Cardiac muscle cell (in vitro differentiated cells and primary cell): ENCODE results near the gene ARV1. TPM values are rescaled to one million over a fixed set of nuclear protein-coding genes. Genes with fewer than 3 reads are reported as not detected.
"Not testable (repeated sequence)": the region's sequence is repeated elsewhere in the genome, so short reads cannot be mapped to it uniquely, and the experiment has no call there.

ENCODE experiments used
- DNase-seq, 2 donors: peaks; one replicate each; pipeline versions ENCODE4 v3.0.0 to v3.0.0-alpha.2; 2010 to 2017; ENCODE audit warnings: low read depth in 1 of 2, low spot score in 1 of 2
- H3K27ac ChIP-seq: fragments of 200-600 bp; sonication (generic); 2 replicates; pipeline ENCODE4 v1.5.1; 2016
- H3K27me3 ChIP-seq: fragments of 200-600 bp; sonication (generic); 2 replicates; pipeline ENCODE4 v1.6.0; 2016; ENCODE audit warnings: control low read depth
- H3K36me3 ChIP-seq: fragments of 200-600 bp; sonication (generic); 2 replicates; pipeline ENCODE4 v1.5.1; 2016; ENCODE audit warnings: control low read depth
- H3K4me1 ChIP-seq: fragments of 200-600 bp; sonication (generic); 2 replicates; pipeline ENCODE4 v1.8.1; 2017; ENCODE audit warnings: low read depth, mild to moderate bottlenecking, mixed run types
- H3K4me3 ChIP-seq: fragments of 200-600 bp; sonication (generic); 2 replicates; pipeline ENCODE4 v1.5.1; 2016; ENCODE audit warnings: mild to moderate bottlenecking
- H3K9me3 ChIP-seq: fragments of 200-600 bp; sonication (generic); 2 replicates; pipeline ENCODE4 v1.5.1; 2017; ENCODE audit warnings: low read depth, mild to moderate bottlenecking, control low read depth
- CTCF ChIP-seq: IDR thresholded peaks from 2 replicates; pipeline ENCODE4 v1.5.1; 2012; ENCODE audit warnings: low read depth, mild to moderate bottlenecking, low read length
- polyA plus RNA-seq: library from polyadenylated mRNA; unstranded; fragments of >200 nt; fragmentation: Nextera tagmentation; extraction: Ambion mirVana; gene quantifications from 2 replicates; pipeline ENCODE4 v1.2.1, GENCODE V29; 2016
- total RNA-seq: library from RNA; depleted of rRNA; stranded (reverse); fragments of >200 nt; gene quantifications from 2 replicates; pipeline ENCODE4 v1.2.3, GENCODE V29; 2016

The ARV1 gene
- total and polyA plus RNA-seq, 2 experiments from 2014 or later: 21.1 to 40.3 TPM

- TF ChIP-seq CTCF: no peak
- Histone ChIP-seq H3K4me1 (no peaks in the 10 kb centered on the region), H3K4me3 (no peak overlapping the region), H3K27me3 (no peaks in the 10 kb centered on the region), H3K27ac (no peak overlapping the region), H3K36me3 (peaks cover 31% of the 10 kb centered on the region), H3K9me3 (no peaks in the 10 kb centered on the region)
- DNase-seq: no peak
Observed at GRCh38 chr1:230994860-230995259, 16.0 kb downstream of the ARV1 start.

GRCh38 chr1:231000201-231000600 is 21.3 kb downstream of the ARV1 start:
- Histone ChIP-seq H3K27me3 (no peaks in the 10 kb centered on the region), H3K9me3 (no peaks in the 10 kb centered on the region), H3K36me3 (peaks cover 43% of the 10 kb centered on the region), H3K4me1 (no peaks in the 10 kb centered on the region), H3K4me3 (no peak overlapping the region), H3K27ac (no peak overlapping the region)
- no peak for DNase-seq
- TF ChIP-seq CTCF: no peak

- no peak for DNase-seq
- H3K4me1 ChIP-seq: no peaks in the 10 kb centered on the region
- peaks cover 41% of the 10 kb centered on the region for H3K36me3 ChIP-seq
- no peak for TF ChIP-seq CTCF
- no peaks in the 10 kb centered on the region for H3K9me3 ChIP-seq
- no peak overlapping the region for H3K4me3 ChIP-seq
- no peak overlapping the region for H3K27ac ChIP-seq
- H3K27me3 ChIP-seq: no peaks in the 10 kb centered on the region
Observed at GRCh38 chr1:231000639-231001038, 21.7 kb downstream of the ARV1 start.

GRCh38 chr1:231001892-231002291 is 23.0 kb downstream of the ARV1 start:
- TF ChIP-seq CTCF: no peak
- Histone ChIP-seq H3K36me3 (peaks cover 32% of the 10 kb centered on the region), H3K9me3 (no peaks in the 10 kb centered on the region), H3K4me1 (no peaks in the 10 kb centered on the region), H3K4me3 (no peak overlapping the region), H3K27ac (no peak overlapping the region), H3K27me3 (no peaks in the 10 kb centered on the region)
- DNase-seq: no peak

GRCh38 chr1:231007535-231007934 is 28.6 kb downstream of the ARV1 start:
- DNase-seq, H3K4me3 ChIP-seq, H3K9me3 ChIP-seq: not testable (repeated sequence)

GRCh38 chr1:231011360-231011759 is 32.5 kb downstream of the ARV1 start:
- Histone ChIP-seq H3K4me1 (no peaks in the 10 kb centered on the region), H3K27ac (no peak overlapping the region), H3K36me3 (no peaks in the 10 kb centered on the region), H3K4me3 (no peak overlapping the region), H3K27me3 (no peaks in the 10 kb centered on the region), H3K9me3 (no peaks in the 10 kb centered on the region)
- TF ChIP-seq CTCF: no peak
- no peak for DNase-seq

More at GRCh38 chr1:231007535-231007934, 28.6 kb downstream of the ARV1 start:
- H3K27ac ChIP-seq, H3K27me3 ChIP-seq, H3K4me1 ChIP-seq, H3K36me3 ChIP-seq: not testable (repeated sequence)
